Natural killer cell (primary cell): Measurements from ENCODE around the gene CRAMP1. TPM values are rescaled to one million over a fixed set of nuclear protein-coding genes. Genes with fewer than 3 reads are reported as not detected.

Experiments
- ATAC-seq, 3 donors: fragments of 150-1000 bp in 2 of 3; fragments of 200-7000 bp in 1 of 3; cut with Tn5 transposase; 1 replicate in 1 of 3; 2 replicates in 2 of 3; pipeline ENCODE4 v1.10.0; 2021; ENCODE audit warnings: mild to moderate bottlenecking in 2 of 3, moderate library complexity in 2 of 3
- DNase-seq, 2 donors: peaks; one replicate each; pipeline versions ENCODE4 v3.0.0 to v3.0.0-alpha.2; 2013 to 2021; ENCODE audit warnings: mixed read lengths in 1 of 2
- H3K27ac ChIP-seq: one replicate; pipeline ENCODE4 v1.5.1; 2013; ENCODE audit warnings: mild to moderate bottlenecking, low read length
- H3K27me3 ChIP-seq: one replicate; pipeline ENCODE4 v1.6.1; 2013; ENCODE audit warnings: low read length; ENCODE audit not compliant: control insufficient read depth, insufficient read depth
- H3K36me3 ChIP-seq: one replicate; pipeline ENCODE4 v1.6.1; 2013; ENCODE audit warnings: low read length; ENCODE audit not compliant: control insufficient read depth, insufficient read depth
- H3K4me1 ChIP-seq: one replicate; pipeline ENCODE4 v1.6.1; 2013; ENCODE audit warnings: low read length; ENCODE audit not compliant: control insufficient read depth, insufficient read depth
- H3K4me3 ChIP-seq: one replicate; pipeline ENCODE4 v1.5.1; 2013; ENCODE audit warnings: low read length
- H3K9me3 ChIP-seq: one replicate; pipeline ENCODE4 v1.6.1; 2013; ENCODE audit warnings: low read length; ENCODE audit not compliant: control insufficient read depth, insufficient read depth
- H3K27ac Mint-ChIP-seq, 2 donors: one replicate each; pipeline ENCODE4 v1.8.0; 2022; ENCODE audit warnings: mild to moderate bottlenecking in 2 of 2, mixed read lengths in 2 of 2, moderate library complexity in 1 of 2
- H3K27me3 Mint-ChIP-seq, 2 donors: one replicate each; pipeline ENCODE4 v1.8.0; 2022; ENCODE audit warnings: low read depth in 2 of 2, mixed read lengths in 2 of 2
- H3K36me3 Mint-ChIP-seq: one replicate; pipeline ENCODE4 v1.8.0; 2022; ENCODE audit warnings: mixed read lengths
- H3K4me1 Mint-ChIP-seq, 2 donors: one replicate each; pipeline ENCODE4 v1.8.0; 2022; ENCODE audit warnings: mixed read lengths in 2 of 2
- H3K4me3 Mint-ChIP-seq: one replicate; pipeline ENCODE4 v1.8.0; 2022; ENCODE audit warnings: mild to moderate bottlenecking, moderate library complexity, mixed read lengths
- H3K9me3 Mint-ChIP-seq, 2 donors: one replicate each; pipeline ENCODE4 v1.8.0; 2022; ENCODE audit warnings: mixed read lengths in 2 of 2
- CTCF ChIP-seq: fragments of 200-600 bp; IDR thresholded peaks from one replicate; pipeline ENCODE4 v1.8.0; 2022; ENCODE audit warnings: antibody characterized with exemption
- WGBS: methylation state at CpG from one replicate; pipeline ENCODE4 v1.1.7; 2013; ENCODE audit warnings: missing lambda C conversion rate; ENCODE audit not compliant: insufficient coverage; 5-methylcytosine and 5-hydroxymethylcytosine counted together
- intact Hi-C: fragments of 100-400 bp; cut with micrococcal nuclease; formaldehyde crosslinking; loops from one replicate; pipeline ENCODE4 v1.14.2; 2022
- total RNA-seq, 4 donors: library from RNA; stranded (reverse); fragments of 120-200 nt in 1 of 4; gene quantifications; one replicate each; pipeline versions ENCODE4 v1.2.3 to v1.2.4, GENCODE V29; 2013 to 2022

CRAMP1 gene
- total RNA-seq, 3 donors from 2014 or later (not counting 1 experiment from before 2014, with no cell fraction given), result 47.8 to 49.8 (median 49.6) TPM

GRCh38 chr16:1565083-1565805 is 46.9 kb upstream of the CRAMP1 start:
- Histone ChIP-seq H3K27me3 (no peaks in the 10 kb centered on the region), H3K9me3 (no peaks in the 10 kb centered on the region), H3K27ac (no peak overlapping the region), H3K4me3 (no peak overlapping the region), H3K36me3 (no peaks in the 10 kb centered on the region), H3K4me1 (no peaks in the 10 kb centered on the region)
- DNase-seq, result no peak
- Mint-ChIP-seq H3K27ac (no peak overlapping the region), H3K9me3 (no peaks in the 10 kb centered on the region), H3K4me3 (no peak overlapping the region), H3K27me3 (no peaks in the 10 kb centered on the region), H3K4me1 (no peaks in the 10 kb centered on the region), H3K36me3 (no peaks in the 10 kb centered on the region)
- intact Hi-C loops, result no loop called here
- no peak for TF ChIP-seq CTCF
- ATAC-seq, result no peak
- WGBS, result 96% methylated on average over 16 of the region's 16 CpGs

GRCh38 chr16:1567988-1568387 is 44.2 kb upstream of the CRAMP1 start:
- ATAC-seq (no peak), DNase-seq (no peak)
- H3K36me3 ChIP-seq, result no peaks in the 10 kb centered on the region
- Mint-ChIP-seq H3K27ac (no peak overlapping the region), H3K9me3 (no peaks in the 10 kb centered on the region), H3K4me1 (no peaks in the 10 kb centered on the region), H3K36me3 (no peaks in the 10 kb centered on the region), H3K27me3 (no peaks in the 10 kb centered on the region), H3K4me3 (no peak overlapping the region)
- no peaks in the 10 kb centered on the region for H3K27me3 ChIP-seq
- H3K27ac ChIP-seq, result no peak overlapping the region
- WGBS, result 94% methylated on average over 13 of the region's 13 CpGs
- TF ChIP-seq CTCF, result no peak
- no peak overlapping the region for H3K4me3 ChIP-seq
- intact Hi-C loops, result no loop called here
- H3K9me3 ChIP-seq, result no peaks in the 10 kb centered on the region
- H3K4me1 ChIP-seq, result no peaks in the 10 kb centered on the region

GRCh38 chr16:1571012-1571671 is 41.0 kb upstream of the CRAMP1 start:
- H3K36me3 ChIP-seq, result no peaks in the 10 kb centered on the region
- intact Hi-C loops, result no loop called here
- no peaks in the 10 kb centered on the region for H3K9me3 ChIP-seq
- no peak for ATAC-seq
- no peaks in the 10 kb centered on the region for H3K27me3 Mint-ChIP-seq
- no peak overlapping the region for H3K4me3 ChIP-seq
- H3K4me1 ChIP-seq, result no peaks in the 10 kb centered on the region
- no peak for DNase-seq
- no peaks in the 10 kb centered on the region for H3K9me3 Mint-ChIP-seq
- TF ChIP-seq CTCF, result no peak
- H3K27ac Mint-ChIP-seq, result no peak overlapping the region
- H3K27me3 ChIP-seq, result no peaks in the 10 kb centered on the region
- H3K36me3 Mint-ChIP-seq, result no peaks in the 10 kb centered on the region
- WGBS, result 89% methylated on average over 7 of the region's 7 CpGs
- H3K4me3 Mint-ChIP-seq, result no peak overlapping the region
- no peaks in the 10 kb centered on the region for H3K4me1 Mint-ChIP-seq
- no peak overlapping the region for H3K27ac ChIP-seq
